Measurements from ENCODE around the gene BCOR. TPM values are rescaled to one million over a fixed set of nuclear protein-coding genes. Genes with fewer than 3 reads are reported as not detected.

BCOR gene
- total RNA-seq, 4 donors from 2014 or later: 19.9 to 32.5 (median 26.0) TPM

DNA sequence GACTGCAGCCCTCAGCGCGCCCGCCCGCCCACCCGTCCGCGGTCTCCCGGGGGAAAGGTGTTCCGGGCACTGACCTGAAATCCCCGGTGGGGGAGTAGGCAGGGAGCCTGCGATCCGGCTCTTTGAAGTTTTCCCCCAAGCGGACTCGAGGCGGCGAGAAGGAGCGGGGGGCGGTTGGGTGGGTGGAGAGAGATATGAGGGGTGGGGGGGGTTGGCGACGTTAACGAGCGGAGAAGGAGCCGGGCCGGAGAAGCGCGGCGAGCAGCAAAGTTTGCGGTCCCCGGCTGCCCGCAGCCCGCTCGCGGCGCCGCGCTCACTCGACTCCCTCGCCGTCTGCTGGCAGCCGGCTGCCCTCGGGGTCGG is 636 bp downstream of the BCOR start:
- Histone ChIP-seq H3K4me3 (peak overlapping the region; percentile 72 to 86 (median 76)), H3K27me3 (peaks cover 0 to 31% (median 0%) of the 10 kb centered on the region in 4 donors), H3K36me3 (no peaks in the 10 kb centered on the region), H3K4me1 (peaks cover 4 to 91% (median 39%) of the 10 kb centered on the region in 4 donors), H3K9me3 (no peaks in the 10 kb centered on the region), H3K27ac (replicated peaks in 1 of 4) (peak overlapping the region; percentile 87 to 93 (median 92))
- WGBS: no CpG with 5 or more reads among the region's 42 CpGs
- no peak for DNase-seq (ENCODE audit: extremely low spot score)
- no peak for TF ChIP-seq EP300 (IDR thresholded peaks at IDR 0.05)
- TF ChIP-seq POLR2A (IDR thresholded peaks at IDR 0.05; ENCODE audit: low read depth): no peak
- TF ChIP-seq, protein P1, sequence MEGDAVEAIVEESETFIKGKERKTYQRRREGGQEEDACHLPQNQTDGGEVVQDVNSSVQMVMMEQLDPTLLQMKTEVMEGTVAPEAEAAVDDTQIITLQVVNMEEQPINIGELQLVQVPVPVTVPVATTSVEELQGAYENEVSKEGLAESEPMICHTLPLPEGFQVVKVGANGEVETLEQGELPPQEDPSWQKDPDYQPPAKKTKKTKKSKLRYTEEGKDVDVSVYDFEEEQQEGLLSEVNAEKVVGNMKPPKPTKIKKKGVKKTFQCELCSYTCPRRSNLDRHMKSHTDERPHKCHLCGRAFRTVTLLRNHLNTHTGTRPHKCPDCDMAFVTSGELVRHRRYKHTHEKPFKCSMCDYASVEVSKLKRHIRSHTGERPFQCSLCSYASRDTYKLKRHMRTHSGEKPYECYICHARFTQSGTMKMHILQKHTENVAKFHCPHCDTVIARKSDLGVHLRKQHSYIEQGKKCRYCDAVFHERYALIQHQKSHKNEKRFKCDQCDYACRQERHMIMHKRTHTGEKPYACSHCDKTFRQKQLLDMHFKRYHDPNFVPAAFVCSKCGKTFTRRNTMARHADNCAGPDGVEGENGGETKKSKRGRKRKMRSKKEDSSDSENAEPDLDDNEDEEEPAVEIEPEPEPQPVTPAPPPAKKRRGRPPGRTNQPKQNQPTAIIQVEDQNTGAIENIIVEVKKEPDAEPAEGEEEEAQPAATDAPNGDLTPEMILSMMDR (IDR thresholded peaks at IDR 0.05): no peak
- intact Hi-C loops (cut with DNase I): loop anchor here (5.0 to 10.0 kb wide), 2 partner anchors 340 to 362 kb away; no protein-coding TSS in a partner anchor

DNA sequence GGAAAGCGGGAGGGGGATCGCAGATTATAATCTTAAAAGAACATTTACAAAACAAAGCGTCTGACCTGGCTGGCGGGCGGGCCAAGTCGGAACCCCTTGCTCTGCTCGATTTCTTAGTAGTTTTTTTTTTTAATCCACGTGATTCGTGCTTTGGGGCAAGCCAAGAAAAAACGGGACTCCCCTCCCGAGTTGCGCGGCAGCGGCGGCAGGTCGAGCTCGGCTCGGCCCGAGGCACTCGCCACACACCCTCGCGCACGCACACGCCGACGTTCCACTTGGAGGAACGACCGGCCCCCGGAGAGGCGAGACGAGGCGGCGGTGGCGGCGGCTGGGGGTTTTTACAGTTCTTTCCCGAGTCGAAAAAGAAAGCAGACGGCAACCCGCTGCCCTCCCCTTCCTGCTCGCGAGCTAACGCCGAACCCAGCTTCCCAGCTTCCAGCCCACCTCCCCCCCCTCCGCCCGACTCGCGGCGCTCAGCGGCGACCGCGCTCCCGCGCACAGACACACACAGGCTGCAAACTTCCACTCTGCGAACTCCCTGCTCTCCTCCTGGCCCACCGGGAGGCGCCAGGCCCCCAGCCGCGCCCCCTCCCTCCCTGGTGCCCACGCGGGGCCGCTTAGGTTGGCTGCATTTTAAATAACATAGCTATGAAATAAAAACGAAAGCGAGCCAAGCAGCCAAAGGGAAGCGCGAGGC is 1.2 kb downstream of the BCOR start:
- DNase-seq (ENCODE audit: extremely low spot score): no peak
- Histone ChIP-seq H3K4me1 (peaks cover 4 to 96% (median 45%) of the 10 kb centered on the region in 4 donors), H3K9me3 (no peaks in the 10 kb centered on the region), H3K36me3 (no peaks in the 10 kb centered on the region), H3K4me3 (peak overlapping the region; percentile 72 to 86 (median 76)), H3K27ac (replicated peaks in 1 of 4) (peak overlapping the region; percentile 87 to 93 (median 92)), H3K27me3 (peaks cover 0 to 31% (median 0%) of the 10 kb centered on the region in 4 donors)
- TF ChIP-seq POLR2A (IDR thresholded peaks at IDR 0.05; ENCODE audit: low read depth): no peak
- TF ChIP-seq, protein P1 (IDR thresholded peaks at IDR 0.05): no peak
- TF ChIP-seq POLR2AphosphoS5 (IDR thresholded peaks at IDR 0.05): peak in 1 of 2 donors; percentile 26
- intact Hi-C loops (cut with DNase I): loop anchor here (5.0 to 10.0 kb wide), 2 partner anchors 339 to 362 kb away; no protein-coding TSS in a partner anchor
- WGBS: 1% methylated on average over 30 of the region's 66 CpGs

DNA sequence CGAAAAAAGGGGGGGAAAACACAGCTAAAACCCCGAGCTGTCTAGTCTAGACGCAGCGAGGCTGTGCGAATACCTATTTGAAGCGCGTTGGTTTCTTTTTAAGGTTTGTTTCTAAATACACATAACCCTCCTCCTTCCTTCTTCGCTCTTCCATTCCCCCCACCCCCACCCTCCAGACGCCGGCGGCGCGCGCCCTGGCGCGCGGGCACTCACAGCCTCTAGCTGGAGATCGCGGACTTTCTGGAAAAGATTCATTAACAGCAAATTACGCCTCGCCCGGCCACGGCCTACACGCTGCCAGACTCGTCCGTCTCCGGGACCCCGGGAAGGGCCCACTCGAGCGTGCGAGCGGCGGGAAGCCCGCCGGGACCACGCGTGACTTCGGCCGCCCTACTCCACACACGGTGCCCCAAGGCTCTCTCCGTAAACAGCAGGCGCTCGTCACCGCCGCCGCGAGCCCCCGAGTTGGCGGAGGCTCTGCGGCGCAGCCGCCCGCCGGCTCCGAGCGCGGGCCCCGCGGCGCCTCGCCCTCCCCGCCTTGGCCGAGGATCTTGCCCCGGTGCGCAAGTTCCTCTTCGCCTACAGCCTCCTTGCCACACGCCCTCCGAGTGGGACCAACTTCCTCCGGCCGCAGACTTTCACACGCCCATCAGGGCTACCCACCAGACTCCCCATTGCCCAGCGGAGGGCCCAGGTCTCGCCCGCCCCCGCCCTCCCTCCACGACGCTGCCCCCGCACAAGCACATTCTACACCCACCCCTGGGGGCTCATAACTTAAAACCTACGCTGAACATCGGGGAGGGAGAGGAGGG is 2.0 kb downstream of the BCOR start:
- Histone ChIP-seq H3K27me3 (peaks cover 0 to 31% (median 0%) of the 10 kb centered on the region in 4 donors), H3K36me3 (no peaks in the 10 kb centered on the region), H3K4me1 (peaks cover 7 to 100% (median 51%) of the 10 kb centered on the region in 4 donors), H3K4me3 (peak overlapping the region; percentile 72 to 86 (median 76)), H3K27ac (replicated peaks in 1 of 4) (peak overlapping the region; percentile 87 to 93 (median 92)), H3K9me3 (no peaks in the 10 kb centered on the region)
- TF ChIP-seq, protein P1 (IDR thresholded peaks at IDR 0.05): no peak
- no peak for TF ChIP-seq POLR2A (IDR thresholded peaks at IDR 0.05; ENCODE audit: low read depth)
- no peak for TF ChIP-seq POLR2AphosphoS5 (IDR thresholded peaks at IDR 0.05)
- TF ChIP-seq EP300 (IDR thresholded peaks at IDR 0.05): no peak
- intact Hi-C loops (cut with DNase I): loop anchor here (5.0 to 10.0 kb wide), 2 partner anchors 338 to 361 kb away; no protein-coding TSS in a partner anchor
- DNase-seq (ENCODE audit: extremely low spot score): no peak
- 16% methylated on average over 62 of the region's 80 CpGs for WGBS

DNA sequence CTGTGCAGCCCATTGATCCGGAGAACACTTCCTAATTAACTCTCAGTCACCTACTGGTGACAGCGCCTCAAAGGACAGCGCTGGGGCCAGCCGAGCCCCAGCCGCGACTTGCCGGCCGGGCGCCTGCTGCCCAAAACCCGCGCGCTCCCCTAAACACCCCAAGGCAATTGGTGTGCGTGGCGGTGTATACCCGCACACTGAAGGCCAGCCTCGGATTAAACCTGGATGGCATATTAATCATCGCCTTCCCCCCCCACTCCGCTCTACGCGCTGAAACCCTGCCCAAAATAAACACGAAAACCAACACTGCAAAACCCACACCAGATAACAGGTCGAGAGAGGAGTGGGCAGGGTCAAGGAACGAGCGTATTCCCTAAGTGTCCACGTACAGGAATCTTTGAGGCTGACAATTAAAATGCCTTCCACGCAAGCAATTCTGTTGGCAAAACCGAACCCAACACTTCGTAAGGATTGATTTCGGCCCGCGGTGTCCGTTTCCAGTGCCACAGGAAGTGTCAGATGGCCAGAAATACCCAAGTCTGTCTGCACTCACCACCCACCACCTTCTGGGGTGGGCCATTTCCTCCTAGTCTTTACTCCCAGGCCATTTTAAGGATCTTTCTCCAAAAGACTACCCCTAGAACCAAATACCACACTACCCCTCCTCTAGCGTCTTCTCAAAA is 2.7 kb downstream of the BCOR start:
- TF ChIP-seq POLR2AphosphoS5 (IDR thresholded peaks at IDR 0.05) (no peak), EP300 (IDR thresholded peaks at IDR 0.05) (no peak), POLR2A (IDR thresholded peaks at IDR 0.05; ENCODE audit: low read depth) (no peak)
- TF ChIP-seq, protein P1 (IDR thresholded peaks at IDR 0.05): no peak
- no peaks in the 10 kb centered on the region for H3K36me3 ChIP-seq
- no peaks in the 10 kb centered on the region for H3K9me3 ChIP-seq
- peaks cover 12 to 100% (median 52%) of the 10 kb centered on the region in 4 donors for H3K4me1 ChIP-seq
- no peak for DNase-seq (ENCODE audit: extremely low spot score)
- intact Hi-C loops (cut with DNase I): loop anchor here (5.0 to 10.0 kb wide), 3 partner anchors 77 to 360 kb away; no protein-coding TSS in a partner anchor
- peak overlapping the region; percentile 72 to 86 (median 76) for H3K4me3 ChIP-seq
- 5% methylated on average over 23 of the region's 33 CpGs for WGBS
- H3K27ac ChIP-seq (replicated peaks in 1 of 4): peak overlapping the region; percentile 87 to 93 (median 92)
- H3K27me3 ChIP-seq: peaks cover 0 to 38% (median 0%) of the 10 kb centered on the region in 4 donors

All from esophagus muscularis mucosa (tissue), 4 donors.